ENCODE data around the gene HNRNPF.

GRCh38 chr10:43344051-43344450 is 64.9 kb downstream of the HNRNPF start:
- no peak for TF ChIP-seq POLR2A (IDR thresholded peaks at IDR 0.05)
- TF ChIP-seq, protein P1, sequence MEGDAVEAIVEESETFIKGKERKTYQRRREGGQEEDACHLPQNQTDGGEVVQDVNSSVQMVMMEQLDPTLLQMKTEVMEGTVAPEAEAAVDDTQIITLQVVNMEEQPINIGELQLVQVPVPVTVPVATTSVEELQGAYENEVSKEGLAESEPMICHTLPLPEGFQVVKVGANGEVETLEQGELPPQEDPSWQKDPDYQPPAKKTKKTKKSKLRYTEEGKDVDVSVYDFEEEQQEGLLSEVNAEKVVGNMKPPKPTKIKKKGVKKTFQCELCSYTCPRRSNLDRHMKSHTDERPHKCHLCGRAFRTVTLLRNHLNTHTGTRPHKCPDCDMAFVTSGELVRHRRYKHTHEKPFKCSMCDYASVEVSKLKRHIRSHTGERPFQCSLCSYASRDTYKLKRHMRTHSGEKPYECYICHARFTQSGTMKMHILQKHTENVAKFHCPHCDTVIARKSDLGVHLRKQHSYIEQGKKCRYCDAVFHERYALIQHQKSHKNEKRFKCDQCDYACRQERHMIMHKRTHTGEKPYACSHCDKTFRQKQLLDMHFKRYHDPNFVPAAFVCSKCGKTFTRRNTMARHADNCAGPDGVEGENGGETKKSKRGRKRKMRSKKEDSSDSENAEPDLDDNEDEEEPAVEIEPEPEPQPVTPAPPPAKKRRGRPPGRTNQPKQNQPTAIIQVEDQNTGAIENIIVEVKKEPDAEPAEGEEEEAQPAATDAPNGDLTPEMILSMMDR (IDR thresholded peaks at IDR 0.05) = no peak
